GM18861 (cell line): ENCODE data around the gene MBNL1.
A peak's percentile ranks its signal among the peaks of the same experiment; 100 is the strongest.
"Not testable (repeated sequence)": the region's sequence is repeated elsewhere in the genome, so short reads cannot be mapped to it uniquely, and the experiment has no call there.

ENCODE experiments used
- ATAC-seq: cut with Tn5 transposase; IDR thresholded peaks from one replicate; pipeline ENCODE4 v1.9.1; 2021; ENCODE audit not compliant: unreplicated experiment

Gene MBNL1

DNA sequence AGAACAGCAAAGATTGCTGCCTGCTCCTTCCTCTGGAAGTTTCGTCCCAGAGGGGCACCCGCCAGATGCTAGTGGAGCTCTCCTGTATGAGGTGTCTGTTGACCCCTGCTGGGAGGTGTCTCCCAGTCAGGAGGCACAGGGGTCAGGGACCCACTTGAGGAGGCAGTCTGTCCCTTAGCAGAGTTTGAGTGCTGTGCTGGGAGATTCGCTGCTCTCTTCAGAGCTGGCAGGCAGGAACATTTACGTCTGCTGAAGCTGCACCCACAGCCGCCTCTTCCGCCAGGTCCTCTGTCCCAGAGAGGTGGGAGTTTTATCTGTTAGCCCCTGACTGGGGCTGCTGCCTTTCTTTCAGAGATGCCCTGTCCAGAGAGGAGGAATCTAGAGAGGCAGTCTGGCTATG lies 103.9 kb downstream of the MBNL1 start:
- not testable (repeated sequence) for ATAC-seq

DNA sequence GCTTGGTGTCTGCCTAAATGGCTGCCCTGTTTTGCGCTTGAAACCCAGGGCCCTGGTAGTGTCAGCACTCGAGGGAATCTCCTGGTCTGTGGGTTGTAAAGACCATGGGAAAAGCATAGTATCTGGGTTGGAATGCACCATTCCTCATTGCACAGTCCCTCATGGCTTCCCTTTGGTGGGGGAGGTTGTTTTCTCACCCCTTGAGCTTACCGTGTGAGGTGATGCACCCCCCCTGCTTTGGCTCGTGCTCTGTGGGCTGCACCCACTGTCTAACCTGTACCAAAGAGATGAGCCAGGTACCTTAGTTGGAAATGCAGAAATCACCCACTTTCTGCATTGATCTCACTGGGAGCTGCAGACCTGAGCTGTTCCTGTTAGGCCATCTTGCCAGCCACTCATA lies 104.7 kb downstream of the MBNL1 start:
- no peak for ATAC-seq

DNA sequence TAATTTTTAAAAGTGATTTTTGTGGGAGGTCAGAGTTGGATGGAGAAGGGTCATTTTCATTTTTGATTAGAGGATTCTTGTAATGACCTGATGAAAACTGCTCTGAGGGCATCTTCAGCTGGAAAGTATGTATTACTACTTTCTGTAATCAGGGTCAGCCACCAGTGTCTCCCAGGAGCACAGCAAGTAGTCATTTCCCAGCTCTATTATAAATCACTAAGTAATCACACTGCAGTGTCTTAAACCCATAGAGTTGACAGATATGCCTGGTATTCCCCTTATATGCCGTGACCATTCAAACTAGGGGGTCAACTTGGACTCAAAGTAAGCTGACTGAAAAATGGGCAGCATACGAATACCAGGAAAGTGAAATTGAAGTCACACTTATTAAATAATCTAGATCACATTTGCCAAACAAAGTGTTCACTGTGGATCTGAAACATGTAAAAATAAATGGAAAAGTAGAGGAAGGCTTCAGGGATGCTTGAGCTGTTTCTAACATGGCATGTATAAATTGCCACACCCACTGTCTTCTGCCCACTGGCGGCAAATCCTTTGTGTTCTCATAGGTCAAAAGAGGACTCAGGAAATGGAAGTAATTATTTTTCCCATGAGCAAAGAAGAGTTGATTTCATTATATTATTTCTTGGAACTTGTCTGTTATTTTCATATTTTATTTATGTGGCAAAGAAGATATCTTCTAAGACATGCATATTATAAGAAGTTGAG lies 105.7 kb downstream of the MBNL1 start:
- peak; percentile 38 for ATAC-seq

DNA sequence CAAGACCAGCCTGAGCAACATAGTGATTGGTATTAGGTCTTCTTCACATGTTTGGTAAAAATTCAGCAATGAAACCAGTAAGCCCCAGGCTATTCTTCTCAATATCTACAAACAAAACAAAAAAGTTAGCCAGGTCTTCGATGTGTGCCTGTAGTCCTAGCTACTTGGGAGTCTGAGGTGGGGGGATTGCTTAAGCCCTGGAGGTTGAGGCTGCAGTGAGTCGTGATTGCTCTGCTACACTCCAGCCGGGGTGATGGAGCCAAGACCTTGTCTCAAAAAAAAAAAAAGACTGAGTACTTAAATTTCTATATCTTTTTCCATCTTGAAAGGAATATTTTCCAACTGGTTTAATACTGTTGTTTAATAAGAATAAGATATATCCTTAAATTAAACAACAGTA lies 106.8 kb downstream of the MBNL1 start:
- ATAC-seq = no peak

DNA sequence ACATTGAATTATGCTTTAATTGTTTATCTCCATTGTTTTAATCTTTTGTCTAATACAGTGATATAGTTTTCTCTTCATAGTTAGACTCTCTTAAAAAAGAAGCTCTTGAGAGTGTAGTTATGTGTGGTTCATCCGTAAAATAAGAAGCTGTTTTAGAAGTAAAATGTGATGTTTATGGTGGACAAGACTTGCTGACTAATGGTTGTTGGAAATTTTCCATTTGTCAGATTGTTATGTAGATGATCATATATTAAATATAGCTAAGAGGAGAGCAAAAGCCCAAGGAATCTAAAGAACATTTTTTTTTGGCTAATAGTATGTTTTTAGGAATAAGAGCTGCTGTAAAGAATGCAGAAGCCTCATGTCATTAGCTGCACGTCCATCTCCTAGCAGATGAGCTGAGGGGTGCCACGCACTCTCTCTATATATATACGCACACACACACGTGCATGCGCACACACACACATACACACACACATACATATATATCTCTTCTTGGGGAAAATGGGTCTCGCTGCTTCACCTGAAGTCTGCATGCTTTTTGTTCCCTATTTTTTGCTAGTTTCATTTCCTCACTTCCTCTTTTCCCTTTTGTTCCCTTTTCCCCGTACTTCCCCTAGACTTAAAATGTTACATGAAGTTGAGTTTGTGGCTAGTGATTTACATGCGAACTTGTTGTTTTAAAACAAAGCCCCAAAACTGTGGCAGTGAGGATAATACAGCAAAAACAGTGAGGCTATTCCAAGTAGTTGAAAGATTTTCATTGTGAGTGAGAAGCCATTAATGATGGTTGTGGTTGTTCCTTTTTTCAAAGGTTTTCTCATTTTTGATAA lies 107.8 kb downstream of the MBNL1 start:
- ATAC-seq = peak; percentile 75

DNA sequence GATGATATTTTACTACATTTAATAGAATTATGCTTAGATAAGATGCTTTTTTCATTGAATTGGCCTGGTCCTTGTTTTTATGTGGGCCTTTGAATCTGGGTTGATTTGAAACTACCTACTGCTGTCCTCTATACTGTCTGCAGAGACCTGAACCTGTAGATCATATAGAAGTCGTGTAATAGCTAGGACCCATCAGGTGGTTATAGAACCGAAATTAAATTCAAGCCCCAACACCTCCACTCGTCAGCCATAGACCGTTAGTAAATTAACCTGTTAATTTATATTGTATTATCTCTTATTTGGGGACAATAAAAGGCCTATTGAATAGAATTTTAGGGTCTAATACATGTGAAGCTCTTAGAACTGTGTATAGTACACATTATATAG lies 108.4 kb downstream of the MBNL1 start:
- ATAC-seq = no peak

DNA sequence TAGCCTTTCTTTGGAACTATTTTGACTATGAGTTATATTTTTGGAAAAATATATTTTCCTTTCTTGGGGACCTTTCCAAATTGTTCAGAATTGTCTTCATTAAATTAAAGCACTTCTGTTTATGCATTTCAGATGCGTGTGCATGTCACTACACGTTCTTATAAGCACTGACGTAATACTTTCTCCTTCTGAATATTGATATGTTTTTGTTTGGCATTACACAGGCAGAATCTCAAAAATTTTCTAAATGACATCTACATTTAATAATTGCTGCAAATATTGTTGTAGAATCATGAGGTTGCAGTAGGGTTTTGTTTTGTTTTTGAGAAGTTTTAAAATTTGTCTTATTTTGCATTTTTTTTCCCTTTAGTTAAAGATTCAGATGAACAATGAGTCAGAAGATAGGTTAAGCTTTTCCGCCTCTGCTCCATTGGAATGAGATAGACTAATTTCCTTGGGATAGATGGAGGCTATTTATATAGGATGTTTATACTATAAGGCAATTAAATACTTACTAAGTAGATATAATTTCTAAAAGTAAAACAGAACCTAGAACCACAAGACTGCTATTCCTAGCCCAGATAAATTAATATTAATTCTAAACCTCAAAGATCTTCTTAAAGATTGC lies 110.8 kb downstream of the MBNL1 start:
- ATAC-seq = no peak

DNA sequence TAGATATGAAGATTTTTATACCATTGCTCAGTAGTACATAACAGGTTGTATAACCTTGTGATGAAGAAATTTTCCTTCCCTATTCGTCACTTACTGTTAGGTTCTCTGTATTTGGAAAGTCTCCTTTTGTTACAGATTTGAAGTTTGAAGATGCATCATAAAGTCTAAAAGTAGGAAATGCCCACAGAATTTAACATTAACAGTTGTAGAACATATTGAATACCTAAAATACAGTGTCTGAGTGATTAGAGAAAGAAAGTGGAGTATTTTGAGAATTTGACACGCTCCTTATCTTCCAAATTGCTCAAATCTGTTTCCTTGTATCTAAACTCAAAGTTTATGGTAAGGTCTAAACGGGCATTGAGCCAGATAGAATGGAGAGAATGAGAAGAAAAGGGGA lies 111.3 kb downstream of the MBNL1 start:
- ATAC-seq = no peak

DNA sequence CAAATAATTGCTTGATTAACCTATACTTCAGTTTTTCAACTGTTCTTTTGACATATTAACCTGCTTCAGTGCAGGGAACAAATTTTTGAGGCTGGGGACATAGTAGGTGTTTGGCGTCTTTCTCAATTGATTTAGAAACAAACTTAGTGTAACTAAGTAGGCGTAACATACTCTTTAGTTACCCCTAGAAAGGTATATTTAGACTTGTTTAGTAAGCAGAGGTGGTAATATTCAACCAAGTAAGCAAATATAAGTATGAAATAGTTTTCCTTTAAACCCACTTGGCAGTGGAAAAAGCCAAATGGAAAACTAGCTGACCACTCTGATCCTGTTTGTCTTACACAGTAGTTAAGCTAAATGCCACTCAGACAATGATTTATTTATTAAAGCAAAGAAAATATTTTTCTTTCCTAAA lies 113.2 kb downstream of the MBNL1 start:
- ATAC-seq = peak; percentile 28

DNA sequence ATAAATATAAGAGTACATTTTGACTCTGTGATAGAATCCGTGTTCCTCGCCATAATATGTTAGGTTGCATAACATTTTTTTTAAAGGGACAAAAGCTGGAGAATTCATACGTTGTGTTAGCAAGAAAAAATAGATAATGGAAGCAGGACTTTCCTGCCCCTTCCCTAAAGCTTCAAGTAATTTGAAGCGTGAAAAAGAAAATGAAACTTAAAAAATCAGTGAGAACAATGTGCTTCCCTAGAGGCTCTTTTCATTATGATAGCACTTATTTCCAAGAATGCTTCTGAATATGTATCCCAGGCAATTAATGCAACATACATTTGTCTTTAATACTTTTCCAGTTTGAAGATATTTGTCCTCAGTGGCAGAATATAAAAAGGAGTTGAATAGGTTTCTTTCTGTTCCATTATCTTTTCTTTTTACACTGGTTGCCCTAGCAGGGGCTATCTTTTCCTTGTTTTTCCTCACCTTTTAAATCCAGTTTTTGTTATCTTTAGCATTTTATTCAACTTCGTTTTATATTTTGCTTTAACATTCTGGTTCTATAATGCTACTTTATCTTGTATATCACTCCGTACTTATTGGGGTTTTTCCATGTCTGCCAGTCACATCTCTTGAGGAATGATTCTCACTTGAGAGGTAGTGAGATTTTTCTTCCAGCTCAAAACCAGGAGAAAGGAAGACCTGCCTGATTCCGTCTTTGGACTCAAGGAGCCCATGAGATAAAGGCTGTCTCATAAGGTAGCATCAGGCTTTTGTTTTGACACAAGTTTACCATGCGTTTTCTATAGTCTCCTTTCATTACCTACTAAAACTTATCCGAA lies 113.8 kb downstream of the MBNL1 start:
- ATAC-seq = no peak

DNA sequence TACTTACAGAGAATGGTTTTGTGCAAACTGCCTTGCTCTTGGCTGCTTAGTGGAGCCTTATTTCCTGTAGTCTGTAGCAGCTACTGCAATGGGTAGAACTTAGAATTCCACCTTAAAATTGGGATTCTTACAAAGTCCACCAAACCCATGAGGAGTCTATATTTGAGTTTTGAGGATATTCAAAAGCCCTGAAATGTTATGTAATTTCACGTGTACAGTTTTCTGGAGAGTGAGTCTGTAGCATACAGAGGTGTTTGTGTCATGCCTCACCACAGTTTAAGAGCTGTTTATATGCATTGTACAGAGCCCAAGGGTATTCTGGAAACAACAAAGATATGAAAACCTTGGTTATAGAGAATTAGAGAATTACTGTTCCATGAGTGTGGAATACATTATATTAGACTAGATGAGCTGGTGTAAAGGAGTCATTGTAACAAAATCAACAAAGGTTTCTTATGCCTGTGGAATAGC lies 114.4 kb downstream of the MBNL1 start:
- ATAC-seq = no peak

DNA sequence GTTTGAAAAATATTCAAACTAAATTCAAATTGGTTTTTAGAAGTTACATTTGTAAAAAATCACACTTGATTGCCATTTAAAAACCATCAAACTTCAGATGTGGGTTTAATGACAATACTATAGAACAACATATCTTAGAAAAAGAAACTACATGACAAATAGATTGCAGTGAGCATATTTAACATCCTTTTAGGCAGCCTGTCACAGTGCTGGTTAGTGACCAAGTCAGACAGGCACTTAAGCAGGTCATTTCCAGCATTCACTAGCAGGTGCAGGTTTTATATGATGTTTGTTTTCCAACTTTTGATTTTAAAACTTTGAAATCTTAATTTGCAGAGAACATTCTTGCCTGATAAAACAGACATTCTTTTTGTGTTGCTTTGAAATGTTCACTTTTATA lies 115.7 kb downstream of the MBNL1 start:
- no peak for ATAC-seq

DNA sequence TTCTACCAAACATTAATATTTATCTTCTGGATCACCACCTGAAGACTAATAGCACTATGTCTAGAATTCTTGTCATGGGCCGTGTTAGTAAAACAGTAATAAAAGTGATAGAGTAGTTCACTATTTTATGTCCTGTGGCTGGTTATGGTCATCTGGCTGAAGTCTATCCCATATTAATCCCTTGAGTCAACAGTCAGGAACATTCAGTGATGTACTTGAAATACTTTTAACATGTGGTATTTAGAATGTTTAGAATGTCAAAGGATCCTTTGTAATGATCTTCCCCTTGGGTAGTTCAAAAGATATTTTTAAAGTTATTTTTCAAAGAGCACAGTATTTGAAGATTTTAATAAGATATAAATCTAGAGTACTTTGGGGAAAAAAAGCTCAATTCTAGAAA lies 117.0 kb downstream of the MBNL1 start:
- no peak for ATAC-seq

DNA sequence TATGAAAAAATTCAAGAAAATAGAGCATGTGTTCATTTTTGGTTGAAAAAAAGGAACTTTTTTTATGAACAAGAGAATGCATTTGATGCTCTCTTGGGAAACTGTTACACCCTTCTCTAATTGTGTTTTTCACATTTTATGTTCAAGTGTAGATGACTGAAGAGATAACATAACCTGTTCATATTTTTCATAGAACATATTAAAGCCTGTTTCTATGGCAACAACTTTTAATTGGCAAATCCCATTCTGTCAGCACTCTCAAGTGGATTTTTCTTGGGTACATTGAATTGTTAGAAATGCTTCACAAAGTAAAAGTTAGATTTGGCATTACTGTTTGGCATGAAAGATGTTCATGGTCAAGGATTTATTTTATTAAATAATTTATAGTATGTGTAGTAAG lies 117.5 kb downstream of the MBNL1 start:
- no peak for ATAC-seq

DNA sequence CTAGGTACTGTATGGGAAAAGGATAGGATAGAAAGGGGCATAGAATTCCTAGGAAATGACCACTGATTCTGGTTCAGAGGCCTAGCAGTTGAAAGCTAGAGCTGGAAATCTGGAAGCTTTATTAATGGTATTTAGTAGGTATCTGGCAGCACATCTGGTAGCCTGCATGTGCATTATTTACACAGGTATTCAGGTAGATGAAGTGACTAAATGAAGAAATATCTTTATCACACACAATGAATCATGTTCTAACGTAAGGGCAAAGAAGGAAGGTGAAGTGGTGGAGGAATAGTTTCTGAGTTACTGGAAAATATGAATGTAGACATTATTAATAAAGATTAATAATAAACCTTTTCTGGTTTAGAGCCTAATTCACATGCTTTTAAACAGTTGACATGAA lies 119.9 kb downstream of the MBNL1 start:
- ATAC-seq = no peak

DNA sequence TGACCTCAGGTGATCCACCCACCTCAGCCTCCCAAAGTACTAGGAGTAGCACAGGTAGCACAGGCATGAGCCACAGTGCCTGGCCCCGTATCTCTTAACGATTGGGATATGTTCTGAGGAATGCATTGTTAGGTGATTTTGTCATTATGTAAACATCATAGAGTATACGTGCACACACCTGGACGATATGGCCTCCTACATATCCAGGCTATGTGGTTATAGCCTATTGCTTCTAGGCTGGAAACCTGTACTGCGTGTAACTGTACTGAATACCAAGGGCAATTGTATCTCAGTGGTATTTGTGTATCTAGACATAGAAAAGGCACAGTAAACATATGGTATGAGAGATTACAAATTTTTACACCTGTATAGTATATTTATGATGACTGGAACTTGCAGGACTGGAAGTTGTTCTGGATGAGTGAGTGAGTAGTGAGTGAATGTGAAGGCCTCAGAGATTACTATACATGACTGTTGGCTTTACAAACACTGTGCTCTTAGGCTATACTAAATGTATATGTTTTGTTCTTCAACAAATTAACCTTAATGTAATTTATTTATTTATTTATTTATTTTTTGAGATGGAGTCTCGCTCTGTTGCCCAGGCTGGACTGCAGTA lies 120.7 kb downstream of the MBNL1 start:
- no peak for ATAC-seq

DNA sequence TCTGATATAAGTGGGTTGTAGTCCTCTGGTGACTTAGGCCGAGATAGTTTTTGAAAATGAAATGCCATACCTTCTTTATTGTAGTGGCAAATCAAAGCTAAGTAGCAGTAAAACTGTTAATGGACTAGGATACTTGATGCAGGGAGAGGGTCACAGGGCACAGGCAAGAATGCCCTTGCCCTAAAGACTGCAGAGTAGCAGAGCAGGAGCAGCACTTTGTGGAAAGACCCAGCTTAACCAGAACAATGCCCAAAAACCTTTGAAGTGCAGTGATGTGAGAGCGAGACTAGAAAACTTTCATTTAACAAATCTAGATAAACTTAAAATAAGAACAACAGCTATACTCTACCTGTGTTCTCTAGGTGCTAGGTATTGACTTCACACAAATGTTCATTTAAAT lies 121.9 kb downstream of the MBNL1 start:
- no peak for ATAC-seq

DNA sequence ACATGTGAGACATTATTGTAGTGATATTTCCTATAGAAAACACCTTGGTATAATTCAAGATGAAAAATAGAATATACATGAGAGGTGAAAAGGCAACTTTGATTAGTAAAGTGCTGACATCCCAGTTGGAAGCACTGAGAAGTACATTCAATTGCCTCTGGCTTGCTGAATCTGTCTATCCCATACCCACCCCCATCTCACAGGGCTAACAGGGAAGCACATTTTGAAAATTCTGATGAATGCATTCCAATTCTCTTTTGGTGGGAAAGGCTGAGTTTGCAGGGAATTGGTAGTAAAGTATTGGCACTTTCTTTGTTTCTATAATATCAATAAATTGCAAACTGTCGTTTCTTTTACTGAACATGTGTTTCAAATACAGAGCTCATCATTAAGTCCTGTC lies 122.9 kb downstream of the MBNL1 start:
- no peak for ATAC-seq

DNA sequence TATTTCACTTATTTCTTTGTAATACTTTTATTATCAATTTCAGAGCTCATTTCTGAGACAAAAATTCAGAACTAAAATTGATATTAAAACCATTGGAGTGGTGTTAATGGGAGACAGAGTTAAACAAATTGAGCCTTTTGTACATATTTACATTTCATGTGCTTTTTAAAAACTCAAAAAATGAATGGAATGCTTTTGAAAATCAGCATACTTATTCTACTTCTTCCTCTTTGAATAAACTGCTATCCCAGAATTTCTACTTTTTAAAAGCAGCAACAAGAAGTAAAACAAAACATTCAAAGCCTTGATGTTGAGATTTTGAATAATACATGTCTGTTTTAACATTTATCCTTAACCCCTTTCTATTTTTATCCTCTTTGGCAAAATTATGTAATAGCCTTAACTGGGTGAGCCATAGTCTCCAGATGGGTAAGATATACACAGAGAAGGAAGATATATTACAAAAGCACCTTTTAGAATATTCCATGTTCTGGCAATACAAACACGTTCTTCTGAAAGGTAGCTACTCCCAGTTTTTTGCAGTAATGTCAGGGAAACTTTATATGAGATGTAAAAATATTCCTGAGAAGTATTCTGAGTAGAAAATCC lies 123.6 kb downstream of the MBNL1 start:
- ATAC-seq = no peak

DNA sequence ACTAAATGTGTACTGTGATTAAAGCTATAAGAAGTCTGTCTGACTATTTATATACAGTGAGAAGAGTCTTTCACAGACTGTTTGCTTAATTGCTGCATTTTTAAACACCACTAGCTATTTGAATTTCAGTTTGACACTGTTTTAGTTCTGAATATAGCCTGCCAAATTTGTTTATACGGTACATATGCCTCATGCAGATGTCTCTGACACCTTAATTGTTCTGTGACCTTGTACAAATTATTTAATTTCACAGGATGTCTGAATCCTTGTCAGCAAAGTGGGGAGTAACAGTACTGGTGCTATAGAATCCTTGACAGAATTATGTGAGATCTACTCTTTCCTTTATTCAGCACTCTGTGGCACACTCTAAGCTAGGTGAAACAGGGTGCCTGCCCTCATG lies 125.5 kb downstream of the MBNL1 start:
- ATAC-seq = no peak
